HG03066 (cell line): ENCODE results near the gene PIK3AP1.
"Not testable (repeated sequence)": the region's sequence is repeated elsewhere in the genome, so short reads cannot be mapped to it uniquely, and the experiment has no call there.

ENCODE experiments used
- ATAC-seq: cut with Tn5 transposase; IDR thresholded peaks from one replicate; pipeline ENCODE4 v1.9.1; 2021; ENCODE audit warnings: low read depth; ENCODE audit not compliant: unreplicated experiment

PIK3AP1 gene

DNA sequence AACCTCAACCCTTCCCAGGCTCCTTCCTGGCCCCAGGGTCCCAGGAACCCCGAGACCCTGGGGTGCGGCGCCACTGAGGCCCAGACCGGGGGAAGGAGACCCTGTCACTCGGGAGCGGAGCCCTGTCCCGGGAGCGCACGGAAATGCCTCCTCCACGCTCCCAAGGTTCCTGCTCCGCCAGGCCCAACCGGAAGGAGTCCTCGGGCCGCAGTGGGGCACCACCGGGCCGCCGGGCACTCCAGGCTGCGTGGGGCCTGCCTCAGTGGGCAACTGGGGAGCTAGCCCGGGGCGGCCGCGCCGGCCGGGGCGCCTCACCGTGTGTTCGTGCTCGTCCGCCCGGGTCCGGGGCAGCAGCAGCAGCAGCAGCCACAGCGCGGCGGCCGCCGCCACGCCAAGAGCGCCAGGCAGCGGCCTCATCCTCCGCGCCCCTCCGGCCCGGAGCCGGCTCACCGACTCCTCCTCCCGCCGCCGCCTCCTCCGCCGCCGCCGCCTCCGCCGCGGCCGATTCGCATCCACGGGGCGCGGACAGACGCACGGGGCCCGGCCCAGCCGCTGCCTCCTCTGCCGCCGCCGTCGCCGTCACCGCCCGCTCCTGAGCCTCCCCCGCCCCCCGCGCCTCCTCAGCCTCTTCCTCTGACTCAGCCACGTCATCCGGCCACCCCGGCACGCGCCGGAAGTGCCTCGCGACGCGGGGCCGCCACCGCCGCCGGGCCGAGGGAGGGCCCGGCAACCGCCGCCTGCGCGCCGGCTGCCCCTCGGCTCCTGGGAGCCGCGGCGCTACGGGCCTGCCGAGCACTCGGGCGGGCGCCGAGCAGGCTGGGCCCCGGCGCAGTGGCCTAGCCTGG is 133.7 kb downstream of the PIK3AP1 start, which contains the start of gene TM9SF3:
Gene TM9SF3, minus strand, starts transcription at position 594 of the 845 bp plus-strand sequence. Its CDS starts 177 bp downstream, at position 417.
- peak; percentile 67 for ATAC-seq

DNA sequence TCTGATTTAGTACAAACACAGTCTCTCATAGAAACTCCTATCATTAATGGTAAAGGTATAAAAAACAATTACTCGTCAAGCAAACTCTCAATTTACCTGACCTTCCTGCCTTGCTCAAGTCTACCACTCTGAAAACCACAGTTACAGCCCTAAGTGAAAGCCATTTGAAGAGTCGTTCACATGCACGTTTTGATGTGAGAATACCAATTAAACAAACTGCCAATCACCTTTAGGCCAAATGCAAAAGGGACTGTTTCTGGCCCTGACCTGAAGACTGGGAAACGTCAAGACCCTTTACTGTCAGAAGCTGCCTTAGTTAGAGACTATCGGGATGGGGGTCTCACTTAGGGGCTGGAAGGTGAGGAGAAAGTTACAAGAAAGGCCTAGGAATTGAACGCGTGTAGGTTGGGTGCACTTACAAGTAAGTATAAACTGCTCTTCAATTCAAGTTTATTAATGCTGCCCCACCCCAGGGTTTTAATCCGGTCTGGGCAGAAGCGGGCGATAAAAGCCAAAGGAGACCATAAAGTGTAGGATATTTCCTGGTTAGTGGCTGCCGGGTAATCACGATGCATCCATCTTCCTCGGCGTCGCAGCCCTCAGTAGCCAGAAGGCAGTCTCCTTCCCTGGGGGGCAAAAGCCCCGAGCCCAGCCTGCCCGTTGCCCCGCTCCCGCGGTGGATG is 134.4 kb downstream of the PIK3AP1 start:
- peak; percentile 11 for ATAC-seq

GRCh38 chr10:96584474-96584873 is 135.8 kb downstream of the PIK3AP1 start:
- ATAC-seq, result no peak

GRCh38 chr10:96584035-96584434 is 136.3 kb downstream of the PIK3AP1 start:
- ATAC-seq, result no peak

DNA sequence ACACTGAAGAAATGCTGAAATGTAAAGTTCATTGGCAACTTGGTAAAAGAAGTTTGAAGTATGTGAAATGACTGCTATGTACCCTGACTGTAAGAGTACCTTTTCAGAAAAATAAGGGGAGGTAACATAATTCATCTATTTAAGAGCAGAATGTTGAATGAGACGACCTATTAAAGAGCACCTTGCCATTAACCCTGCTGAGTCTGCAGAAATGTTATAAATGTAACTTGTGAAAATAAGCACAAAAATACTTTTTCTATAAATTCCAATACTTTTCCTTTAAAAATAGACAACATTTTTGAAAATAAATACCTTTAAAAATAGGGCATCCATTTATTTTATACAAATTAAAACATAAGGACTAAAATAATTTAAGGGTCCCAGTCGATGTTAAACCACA is 141.2 kb downstream of the PIK3AP1 start:
- ATAC-seq, result no peak

GRCh38 chr10:96578633-96579032 is 141.7 kb downstream of the PIK3AP1 start:
- ATAC-seq, result no peak

DNA sequence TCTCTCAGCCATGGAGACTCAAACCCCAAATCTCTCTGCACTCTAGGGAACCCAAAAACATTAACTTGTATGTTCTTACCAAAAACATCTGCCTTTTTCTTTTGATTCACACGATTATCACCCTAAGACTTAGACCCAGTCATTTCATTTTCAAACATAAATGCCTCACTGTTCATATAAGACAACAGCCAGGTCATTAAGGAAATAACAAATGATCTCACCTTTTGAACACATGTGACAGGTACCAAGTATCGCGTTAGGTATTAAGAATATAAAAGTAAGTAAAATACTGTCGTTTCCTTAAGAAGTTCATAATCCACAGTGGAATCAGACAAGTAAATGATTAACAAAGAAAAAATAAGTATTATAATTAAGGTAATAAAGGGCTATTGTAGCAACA is 142.3 kb downstream of the PIK3AP1 start:
- no peak for ATAC-seq

- no peak for ATAC-seq
Measured at GRCh38 chr10:96577069-96577468, 143.2 kb downstream of the PIK3AP1 start.

GRCh38 chr10:96576277-96576980 is 143.9 kb downstream of the PIK3AP1 start:
- ATAC-seq, result no peak

- ATAC-seq, result not testable (repeated sequence)
Measured at GRCh38 chr10:96574564-96574963, 145.8 kb downstream of the PIK3AP1 start.

- ATAC-seq, result no peak
Measured at GRCh38 chr10:96573036-96573435, 147.3 kb downstream of the PIK3AP1 start.

DNA sequence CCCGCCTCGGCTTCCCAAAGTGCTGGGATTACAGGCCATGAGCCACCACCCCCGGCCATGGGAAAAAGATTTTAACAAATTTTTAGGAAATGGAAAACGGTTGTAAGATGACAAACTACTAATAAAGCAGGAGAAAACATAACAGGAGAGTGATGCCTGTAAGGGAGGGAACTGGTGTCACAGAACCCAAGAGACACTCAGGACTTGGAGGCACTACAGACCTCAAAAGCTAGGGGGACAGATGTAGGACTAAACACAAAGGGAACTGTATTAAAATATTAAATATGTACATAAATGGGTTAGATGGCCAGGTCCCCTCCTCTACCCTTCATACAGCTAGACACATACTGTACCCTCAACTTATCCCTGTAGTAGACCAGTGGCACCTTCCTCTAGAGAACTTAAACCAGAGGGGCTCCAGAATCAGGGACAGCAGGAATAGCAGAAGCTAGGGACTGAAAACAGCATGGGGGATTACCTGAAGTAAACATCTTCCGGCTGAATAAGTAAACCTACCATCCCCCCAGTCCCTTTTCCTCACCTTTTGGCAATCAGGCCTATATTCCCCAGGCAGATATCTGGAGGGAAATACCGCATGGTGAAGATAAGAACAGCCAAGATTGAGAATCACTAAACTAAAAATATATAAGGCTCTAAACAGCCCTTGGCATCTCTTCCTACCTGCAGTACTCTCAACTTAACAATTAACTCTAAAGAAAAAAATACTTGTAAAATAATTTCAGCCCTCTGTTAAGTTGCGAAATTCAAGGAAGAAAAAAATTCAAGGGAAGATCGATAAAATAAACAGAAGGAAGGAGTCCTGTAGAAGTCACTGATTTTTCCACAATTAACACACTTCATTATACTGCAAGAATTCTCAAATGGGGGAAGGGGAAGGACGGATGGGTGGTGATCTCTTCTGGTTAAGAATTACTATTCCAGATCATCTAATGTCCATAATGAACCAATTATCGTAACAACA is 149.0 kb downstream of the PIK3AP1 start:
- ATAC-seq, result no peak

GRCh38 chr10:96570511-96570910 is 149.8 kb downstream of the PIK3AP1 start:
- ATAC-seq, result no peak

GRCh38 chr10:96568402-96568801 is 151.9 kb downstream of the PIK3AP1 start:
- no peak for ATAC-seq

DNA sequence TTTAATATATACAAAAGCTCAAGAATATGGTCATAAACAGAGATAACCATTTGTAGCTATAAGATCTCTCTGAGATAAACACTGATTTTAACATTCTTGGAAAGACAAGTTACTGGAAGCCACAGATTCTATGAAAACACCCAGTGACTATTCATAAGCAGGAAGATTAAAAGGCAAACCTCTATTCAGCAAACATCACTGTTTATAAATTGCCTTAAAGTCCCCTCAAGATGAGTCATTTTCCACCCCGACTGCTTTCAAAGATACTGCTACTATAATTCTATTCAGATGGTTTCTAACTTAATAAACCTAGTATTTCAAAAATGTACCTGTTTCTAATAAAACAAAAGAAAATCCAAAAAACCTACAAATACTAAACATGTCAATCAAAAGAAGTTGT is 154.5 kb downstream of the PIK3AP1 start:
- no peak for ATAC-seq

- no peak for ATAC-seq
Measured at GRCh38 chr10:96560966-96561887, 159.1 kb downstream of the PIK3AP1 start.

GRCh38 chr10:96560489-96560888 is 159.8 kb downstream of the PIK3AP1 start:
- ATAC-seq, result no peak

DNA sequence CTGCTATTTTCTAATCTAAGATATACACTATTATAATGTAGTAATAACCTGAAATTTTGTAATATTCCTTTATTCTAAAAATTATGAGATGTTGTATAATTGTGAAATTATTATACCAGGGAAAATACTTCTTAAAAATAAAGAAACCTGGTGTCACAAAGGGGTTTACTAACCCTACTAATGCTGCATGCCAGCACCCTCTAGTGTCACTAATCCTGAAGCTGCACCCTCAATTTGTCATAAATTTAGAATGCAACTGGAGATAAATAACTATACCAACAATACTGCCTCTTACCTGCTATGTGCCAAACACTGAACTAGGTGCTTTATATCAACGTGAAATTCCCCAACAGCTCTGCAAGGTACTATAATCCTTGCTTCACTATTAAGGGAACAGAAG is 164.3 kb downstream of the PIK3AP1 start:
- ATAC-seq, result no peak

DNA sequence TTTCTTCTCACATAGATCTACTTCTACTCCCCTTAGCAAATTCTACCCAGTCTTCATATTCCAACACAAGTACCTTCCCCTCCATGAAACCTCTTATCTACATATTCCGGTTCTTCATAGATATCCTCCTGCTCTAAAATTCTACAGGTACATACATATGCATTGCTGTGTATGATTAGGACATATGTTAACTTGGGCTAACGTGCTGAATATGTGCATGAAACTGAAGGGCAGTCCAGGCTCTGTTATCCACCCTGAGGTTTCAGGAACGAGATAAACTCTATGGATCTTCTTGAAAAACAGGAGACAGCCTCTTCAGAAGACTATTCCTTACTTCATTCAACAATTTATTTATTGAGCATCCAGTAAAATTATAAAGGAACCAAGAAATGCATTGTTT is 165.0 kb downstream of the PIK3AP1 start:
- ATAC-seq, result no peak
